Mucosa of descending colon (tissue), 3 donors: ENCODE results near the gene PRCC. TPM values are rescaled to one million over a fixed set of nuclear protein-coding genes. Genes with fewer than 3 reads are reported as not detected.

Experiments
- ATAC-seq: fragments of 200-7000 bp; cut with Tn5 transposase; one replicate; pipeline ENCODE4 v1.9.1; 2020; ENCODE audit warnings: mild to moderate bottlenecking, moderate library complexity
- DNase-seq, 3 donors: peaks; one replicate each; pipeline ENCODE4 v3.0.0-alpha.2; 2020
- H3K36me3 ChIP-seq: fragments of 200-600 bp; one replicate; pipeline ENCODE4 v1.8.0; 2021; ENCODE audit warnings: low read depth, mild to moderate bottlenecking
- H3K4me1 ChIP-seq: fragments of 200-600 bp; one replicate; pipeline ENCODE4 v1.8.0; 2021; ENCODE audit warnings: low read depth, mild to moderate bottlenecking
- H3K4me3 ChIP-seq: fragments of 200-600 bp; one replicate; pipeline ENCODE4 v1.8.0; 2021; ENCODE audit warnings: mild to moderate bottlenecking
- H3K9me3 ChIP-seq: fragments of 200-600 bp; one replicate; pipeline ENCODE4 v1.8.0; 2021; ENCODE audit warnings: mild to moderate bottlenecking
- intact Hi-C, 2 donors: fragments of 100-400 bp; cut with DNase I in 1 of 2; cut with micrococcal nuclease in 1 of 2; formaldehyde crosslinking; loops; one replicate each; pipeline versions ENCODE4 v1.11.0 to v1.11.1; 2022; cut with DNase I, micrococcal nuclease
- total RNA-seq, 3 donors: library from RNA; stranded (reverse); fragmentation: NEBNext Ultra II Directional in 2 of 3; extraction: Animal tissue kit (Norgen Biotek cat#: 25700) in 2 of 3; gene quantifications; one replicate each; pipeline versions ENCODE4 v1.2.1 to v1.2.4, GENCODE V29; 2021 to 2023
- TF ChIP-seq, protein P1 (sequence below): fragments of 200-600 bp; IDR thresholded peaks from one replicate; pipeline ENCODE4 v1.8.0; 2022; ENCODE audit warnings: antibody characterized with exemption, mild to moderate bottlenecking
- donor health status: DM: no; HTN: no; CAD: no; lungs with moderate emphysema.
- donor health status: DM: no; HTN: no; CAD: no.
- donor health status: DM: no; HTN: yes; CAD: no.

PRCC gene
- total RNA-seq, 3 donors from 2014 or later = 55.0 to 66.1 (median 59.2) TPM

DNA sequence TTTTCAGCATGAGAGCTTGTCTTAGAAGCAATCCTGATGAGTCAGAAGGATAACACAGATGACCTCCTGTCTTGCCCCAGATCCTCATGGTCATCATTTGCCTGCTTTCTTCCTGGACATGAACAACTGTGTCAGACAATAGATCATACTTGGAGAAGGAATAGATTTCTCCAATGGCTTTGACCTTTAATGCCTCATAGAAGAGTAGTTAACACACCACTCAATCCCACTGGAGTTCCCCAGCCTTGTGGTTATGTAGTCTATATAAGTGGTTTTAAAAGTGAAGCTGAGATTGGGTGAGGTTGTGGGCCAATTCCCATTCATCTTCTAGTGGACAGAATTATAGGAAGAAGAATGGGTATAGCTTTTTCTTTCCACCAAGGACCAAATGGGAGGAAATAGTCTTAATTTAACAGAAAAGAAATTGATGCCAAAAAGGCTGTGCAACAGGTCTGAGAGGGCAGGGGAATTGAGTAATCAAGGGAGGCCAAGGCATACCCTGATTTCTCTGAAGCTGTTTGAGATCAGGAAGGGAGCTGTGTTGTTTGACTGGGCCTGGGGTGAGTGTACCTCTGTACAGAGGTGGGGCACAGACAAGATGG lies 14.4 kb downstream of the PRCC start:
- Histone ChIP-seq H3K9me3 (no peaks in the 10 kb centered on the region), H3K36me3 (no peaks in the 10 kb centered on the region), H3K4me1 (no peaks in the 10 kb centered on the region), H3K4me3 (no peak overlapping the region)
- TF ChIP-seq, protein P1, sequence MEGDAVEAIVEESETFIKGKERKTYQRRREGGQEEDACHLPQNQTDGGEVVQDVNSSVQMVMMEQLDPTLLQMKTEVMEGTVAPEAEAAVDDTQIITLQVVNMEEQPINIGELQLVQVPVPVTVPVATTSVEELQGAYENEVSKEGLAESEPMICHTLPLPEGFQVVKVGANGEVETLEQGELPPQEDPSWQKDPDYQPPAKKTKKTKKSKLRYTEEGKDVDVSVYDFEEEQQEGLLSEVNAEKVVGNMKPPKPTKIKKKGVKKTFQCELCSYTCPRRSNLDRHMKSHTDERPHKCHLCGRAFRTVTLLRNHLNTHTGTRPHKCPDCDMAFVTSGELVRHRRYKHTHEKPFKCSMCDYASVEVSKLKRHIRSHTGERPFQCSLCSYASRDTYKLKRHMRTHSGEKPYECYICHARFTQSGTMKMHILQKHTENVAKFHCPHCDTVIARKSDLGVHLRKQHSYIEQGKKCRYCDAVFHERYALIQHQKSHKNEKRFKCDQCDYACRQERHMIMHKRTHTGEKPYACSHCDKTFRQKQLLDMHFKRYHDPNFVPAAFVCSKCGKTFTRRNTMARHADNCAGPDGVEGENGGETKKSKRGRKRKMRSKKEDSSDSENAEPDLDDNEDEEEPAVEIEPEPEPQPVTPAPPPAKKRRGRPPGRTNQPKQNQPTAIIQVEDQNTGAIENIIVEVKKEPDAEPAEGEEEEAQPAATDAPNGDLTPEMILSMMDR = no peak
- no peak for DNase-seq
- intact Hi-C loops = no loop called here
- no peak for ATAC-seq

DNA sequence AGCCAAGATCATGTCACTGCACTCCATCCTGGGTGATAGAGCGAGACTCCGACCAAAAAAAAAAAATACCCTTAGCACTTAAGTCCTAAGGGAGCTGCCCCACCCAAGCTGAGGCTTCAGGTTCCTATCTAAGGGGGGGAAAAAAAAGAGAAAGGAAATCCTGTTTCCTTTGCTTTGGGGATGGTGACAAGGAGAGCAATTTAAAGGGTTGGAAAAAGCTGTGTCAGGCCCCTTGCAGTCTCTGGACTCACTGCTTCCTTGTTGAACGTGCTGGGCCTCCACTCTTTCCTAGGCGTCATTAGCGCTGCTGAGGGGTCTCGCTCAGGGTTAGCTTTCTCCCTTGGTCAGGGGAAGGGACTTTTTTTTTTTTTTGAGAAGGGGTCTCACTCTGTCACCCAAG lies 18.1 kb downstream of the PRCC start:
- intact Hi-C loops = no loop called here
- peaks cover 11% of the 10 kb centered on the region for H3K36me3 ChIP-seq
- TF ChIP-seq, protein P1 = no peak
- H3K4me1 ChIP-seq = no peaks in the 10 kb centered on the region
- ATAC-seq (no peak), DNase-seq (no peak)
- H3K9me3 ChIP-seq = no peaks in the 10 kb centered on the region
- no peak overlapping the region for H3K4me3 ChIP-seq

DNA sequence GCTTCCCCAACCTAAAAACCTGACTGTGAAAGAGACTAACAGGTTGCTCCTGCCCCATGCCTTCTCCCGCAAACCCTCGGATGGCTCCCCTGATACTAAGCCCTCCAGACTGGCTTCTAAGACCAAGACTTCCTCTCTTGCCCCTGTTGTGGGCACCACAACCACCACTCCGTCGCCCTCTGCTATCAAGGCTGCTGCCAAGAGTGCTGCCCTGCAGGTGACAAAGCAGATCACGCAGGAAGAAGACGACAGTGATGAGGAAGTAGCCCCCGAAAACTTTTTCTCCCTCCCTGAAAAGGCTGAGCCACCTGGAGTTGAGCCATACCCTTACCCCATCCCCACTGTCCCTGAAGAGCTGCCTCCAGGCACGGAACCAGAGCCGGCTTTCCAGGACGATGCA lies 19.3 kb downstream of the PRCC start:
- H3K9me3 ChIP-seq = no peaks in the 10 kb centered on the region
- no peak for DNase-seq
- TF ChIP-seq, protein P1 = no peak
- H3K4me3 ChIP-seq = no peak overlapping the region
- H3K36me3 ChIP-seq = peaks cover 11% of the 10 kb centered on the region
- intact Hi-C loops = no loop called here
- no peak for ATAC-seq
- no peaks in the 10 kb centered on the region for H3K4me1 ChIP-seq

DNA sequence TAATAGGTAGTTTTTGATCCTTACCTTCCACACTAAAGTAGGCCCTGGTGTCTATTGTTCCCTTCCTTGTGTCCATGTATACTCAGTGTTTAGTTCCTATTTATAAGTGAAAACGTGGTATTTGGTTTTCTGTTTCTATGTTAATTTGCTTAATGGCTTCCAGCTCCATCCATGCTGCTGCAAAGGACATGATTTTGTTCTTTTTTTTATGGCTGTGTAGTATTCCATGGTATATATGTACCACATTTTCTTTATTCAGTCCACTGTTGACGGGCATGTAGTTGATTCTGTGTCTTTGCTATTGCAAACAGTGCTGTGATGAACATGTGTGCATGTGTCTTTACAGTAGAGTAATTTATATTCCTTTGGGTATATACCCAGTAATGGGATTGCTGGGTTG lies 20.8 kb downstream of the PRCC start:
- intact Hi-C loops = no loop called here
- Histone ChIP-seq H3K4me3 (no peak overlapping the region), H3K4me1 (no peaks in the 10 kb centered on the region), H3K9me3 (no peaks in the 10 kb centered on the region), H3K36me3 (peaks cover 11% of the 10 kb centered on the region)
- TF ChIP-seq, protein P1 = no peak
- no peak for DNase-seq
- no peak for ATAC-seq

DNA sequence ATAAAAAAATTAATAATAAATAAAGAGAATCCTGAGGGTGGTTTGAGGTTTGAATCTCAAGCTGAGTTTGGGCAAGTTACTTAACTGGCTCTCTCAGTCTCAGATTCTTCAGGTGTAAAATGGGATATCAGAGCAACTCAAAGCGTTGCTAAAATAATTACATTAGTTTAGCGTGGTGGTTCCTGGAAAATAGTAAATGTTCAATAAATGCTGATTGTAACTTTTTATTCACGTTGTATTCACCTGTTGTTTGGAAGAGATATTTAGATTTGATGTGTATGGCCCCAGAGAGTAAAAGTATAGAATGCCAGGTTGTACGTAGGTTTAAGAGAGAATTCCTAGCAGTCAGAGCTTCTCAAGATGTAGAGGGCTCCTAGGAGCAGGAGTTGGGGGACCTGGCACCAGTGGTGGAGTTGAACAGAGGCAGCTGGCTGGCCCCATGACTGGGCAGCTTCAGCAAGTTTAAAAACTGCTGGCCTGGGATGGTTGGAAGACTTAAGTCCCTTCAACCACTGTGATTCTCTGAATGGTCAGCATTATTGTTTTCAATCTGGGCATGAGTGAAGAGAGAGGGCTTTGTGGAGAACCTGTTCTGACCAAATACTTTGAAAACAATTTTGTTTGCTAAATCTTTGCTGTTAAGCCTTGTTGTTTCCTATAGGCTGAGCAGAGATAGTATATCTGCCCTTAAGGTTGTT lies 22.4 kb downstream of the PRCC start:
- TF ChIP-seq, protein P1 = no peak
- intact Hi-C loops = no loop called here
- ATAC-seq (no peak), DNase-seq (no peak)
- Histone ChIP-seq H3K4me1 (no peaks in the 10 kb centered on the region), H3K36me3 (peaks cover 11% of the 10 kb centered on the region), H3K4me3 (no peak overlapping the region), H3K9me3 (no peaks in the 10 kb centered on the region)
